H1 (cell line): ENCODE measurements around the gene CCDC120. TPM values are rescaled to one million over a fixed set of nuclear protein-coding genes. Genes with fewer than 3 reads are reported as not detected.

Source experiments
- ASH2L ChIP-seq: fragments of 200-600, 300-600 bp; sonication (generic); IDR thresholded peaks from one replicate; pipeline ENCODE4 v1.7.1; 2017; ENCODE audit warnings: low read length
- GABPA ChIP-seq: IDR thresholded peaks from 2 replicates; pipeline ENCODE4 v1.6.1; 2011; ENCODE audit warnings: mild to moderate bottlenecking, low read length, moderate library complexity, borderline replicate concordance; ENCODE audit not compliant: insufficient read depth
- NANOG ChIP-seq: IDR thresholded peaks from 2 replicates; pipeline ENCODE4 v1.6.1; 2011; ENCODE audit warnings: low read length, low read depth, mild to moderate bottlenecking, inconsistent platforms; ENCODE audit not compliant: insufficient read depth, poor library complexity, severe bottlenecking
- NRF1 ChIP-seq: IDR thresholded peaks from 2 replicates; pipeline ENCODE4 v1.6.1; 2011; ENCODE audit warnings: mild to moderate bottlenecking, low read depth, low read length, improper control_type of control experiment
- RFX5 ChIP-seq: IDR thresholded peaks from 2 replicates; pipeline ENCODE4 v1.6.1; 2011; ENCODE audit warnings: low read depth, low read length, improper control_type of control experiment, borderline replicate concordance
- TEAD4 ChIP-seq: IDR thresholded peaks from 2 replicates; pipeline ENCODE4 v1.6.1; 2012; ENCODE audit warnings: low read depth, low read length, inconsistent platforms, mixed read lengths
- USF2 ChIP-seq: IDR thresholded peaks from 2 replicates; pipeline ENCODE4 v1.6.1; 2011; ENCODE audit warnings: low read length, improper control_type of control experiment
- polyA plus RNA-seq, 7 experiments: library from polyadenylated mRNA; depleted of rRNA in 3 of 7; stranded (reverse) in 5 of 7; unstranded in 2 of 7; fragments of >200 nt in 5 of 7; fragments of 200-250 nt in 2 of 7; gene quantifications; 1 replicate in 5 of 7; 2 replicates in 1 of 7; 4 replicates in 1 of 7; pipeline versions ENCODE4 v1.2.1 to v1.2.3, GENCODE V29; 2011 to 2013; ENCODE audit warnings: missing spikeins in 2 of 7, mixed read lengths in 2 of 7
- total RNA-seq: library from RNA; stranded (reverse); fragmentation: NEBNext Ultra II Directional; extraction: Animal tissue kit (Norgen Biotek cat#: 25700); gene quantifications from 2 replicates; pipeline ENCODE4 v1.2.1, GENCODE V29; 2021
- TF ChIP-seq, protein P1 (sequence below): IDR thresholded peaks from 2 replicates; pipeline ENCODE4 v1.6.1; 2011; ENCODE audit warnings: low read depth, mild to moderate bottlenecking, low read length; ENCODE audit not compliant: insufficient read depth

CCDC120 gene
- total and polyA plus RNA-seq, 2 of the 8 experiments (the other 6 are each of a cell fraction or from before 2014, with no cell fraction given) = 4.9 to 11.9 TPM

DNA sequence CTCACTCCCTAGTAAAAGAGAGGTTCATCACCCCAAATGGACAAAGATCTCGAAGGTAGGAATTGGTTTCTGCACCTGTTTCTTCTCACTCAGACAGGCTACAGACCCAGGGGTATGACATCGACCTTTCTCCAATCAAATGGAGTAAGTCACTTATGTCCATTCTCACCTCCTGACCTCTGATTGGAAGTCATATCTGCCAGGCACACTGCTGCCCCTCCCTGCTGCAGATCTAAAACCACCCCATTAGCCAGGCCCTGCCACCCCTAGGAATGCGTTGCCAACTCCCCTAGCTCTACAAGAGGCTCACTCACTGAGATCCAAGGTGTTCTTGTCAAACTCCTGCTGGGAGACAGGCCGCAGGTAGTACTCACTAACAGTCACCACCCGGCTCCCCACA lies 57.9 kb downstream of the CCDC120 start (continued):
- TF ChIP-seq NANOG (no peak), ASH2L (no peak), GABPA (no peak), TEAD4 (no peak), RFX5 (no peak), NRF1 (no peak), USF2 (no peak)
- TF ChIP-seq, protein P1, sequence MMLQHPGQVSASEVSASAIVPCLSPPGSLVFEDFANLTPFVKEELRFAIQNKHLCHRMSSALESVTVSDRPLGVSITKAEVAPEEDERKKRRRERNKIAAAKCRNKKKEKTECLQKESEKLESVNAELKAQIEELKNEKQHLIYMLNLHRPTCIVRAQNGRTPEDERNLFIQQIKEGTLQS = no peak
